ENCODE results near the gene TUBG1.

- TF ChIP-seq ZNF24 (IDR thresholded peaks at IDR 0.05) (no peak), BRD9 (IDR thresholded peaks at IDR 0.05; ENCODE audit: low read depth, partially characterized antibody) (no peak)
Measured at GRCh38 chr17:42629411-42630009, 20.0 kb downstream of the TUBG1 start.
